Stimulated activated CD8-positive, alpha-beta memory T cell treated with anti-CD3 and anti-CD28 coated beads, Interleukin-4, amount 100 ng/mL, for 4 hours (primary cell): ENCODE measurements around the gene CCDC60.

Experiments
- DNase-seq, 2 donors: peaks; one replicate each; pipeline ENCODE4 v3.0.0-alpha.2; 2020; ENCODE audit warnings: low read depth in 2 of 2, low spot score in 1 of 2

Gene CCDC60

DNA sequence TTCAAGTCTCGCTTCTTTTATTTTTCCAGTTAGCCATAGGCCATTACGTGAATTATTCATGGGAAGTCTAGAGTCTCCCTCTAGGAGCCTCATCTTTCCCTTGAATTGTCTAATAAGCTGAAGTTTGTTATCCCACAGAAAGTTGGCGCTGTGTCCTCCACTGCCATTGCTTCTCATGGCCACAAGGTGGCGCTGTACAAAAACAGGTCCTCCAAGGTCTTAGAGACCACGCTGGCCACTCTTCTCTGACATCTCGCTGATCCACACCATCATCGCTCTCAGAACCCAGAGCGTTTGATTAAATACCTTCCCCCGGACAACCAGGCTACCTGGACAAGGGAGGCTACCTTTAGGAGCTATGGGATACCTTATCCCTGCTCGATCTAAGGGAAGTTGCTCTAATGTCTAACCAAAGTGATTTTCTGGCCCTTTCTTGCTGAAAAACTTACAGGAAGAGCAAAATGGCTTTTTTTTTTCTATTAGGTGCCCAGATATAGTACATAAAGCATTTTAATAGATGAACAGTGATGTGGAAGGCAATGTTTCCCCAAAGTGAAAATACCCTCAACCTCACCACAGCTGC is 110.0 kb downstream of the CCDC60 start:
- no peak for DNase-seq

- DNase-seq: no peak
These were observed 111.9 kb downstream of the CCDC60 start for GRCh38 chr12:119446459-119446858.

DNA sequence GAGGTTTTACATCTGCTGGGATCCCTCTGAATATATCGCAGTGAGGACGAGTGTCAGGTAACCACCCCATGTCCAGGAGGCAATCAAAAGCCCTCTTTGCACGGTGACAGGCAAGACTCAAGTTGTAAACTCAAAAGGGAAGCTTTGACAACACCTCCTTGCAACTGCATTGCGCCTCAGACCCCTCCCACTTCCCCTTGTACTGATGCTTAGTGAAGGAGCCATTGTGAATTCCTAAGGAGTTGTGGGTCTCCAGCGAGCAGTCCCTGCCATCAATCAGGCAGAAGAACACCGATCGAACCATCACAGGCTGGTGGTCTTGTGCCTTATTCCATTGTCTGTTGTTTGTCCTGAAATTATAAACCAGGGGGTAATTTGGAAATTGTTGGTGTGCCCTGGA is 112.6 kb downstream of the CCDC60 start:
- DNase-seq: no peak

DNA sequence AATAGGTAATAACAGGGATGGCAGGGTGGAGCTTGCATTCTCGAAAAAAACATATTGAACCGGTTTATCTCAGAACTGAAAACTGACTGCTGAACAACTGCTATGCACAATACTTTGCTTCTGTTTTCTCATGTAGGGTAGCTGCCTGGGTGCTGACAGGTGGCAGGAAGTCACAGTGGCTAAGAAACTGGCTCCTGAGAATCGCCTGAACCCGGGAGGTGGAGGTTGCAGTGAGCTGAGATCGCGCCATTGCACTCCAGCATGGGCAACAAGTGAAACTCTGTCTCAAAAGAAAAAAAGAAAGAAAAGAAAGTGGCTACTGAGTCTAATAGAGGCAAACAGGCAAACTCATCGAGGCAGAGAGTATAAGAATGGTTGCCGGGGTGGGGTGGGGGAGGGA is 113.1 kb downstream of the CCDC60 start:
- DNase-seq: no peak

GRCh38 chr12:119448611-119449131 is 114.1 kb downstream of the CCDC60 start:
- no peak for DNase-seq

GRCh38 chr12:119450771-119451170 is 116.2 kb downstream of the CCDC60 start:
- DNase-seq: no peak

GRCh38 chr12:119456824-119457223 is 122.3 kb downstream of the CCDC60 start:
- no peak for DNase-seq

DNA sequence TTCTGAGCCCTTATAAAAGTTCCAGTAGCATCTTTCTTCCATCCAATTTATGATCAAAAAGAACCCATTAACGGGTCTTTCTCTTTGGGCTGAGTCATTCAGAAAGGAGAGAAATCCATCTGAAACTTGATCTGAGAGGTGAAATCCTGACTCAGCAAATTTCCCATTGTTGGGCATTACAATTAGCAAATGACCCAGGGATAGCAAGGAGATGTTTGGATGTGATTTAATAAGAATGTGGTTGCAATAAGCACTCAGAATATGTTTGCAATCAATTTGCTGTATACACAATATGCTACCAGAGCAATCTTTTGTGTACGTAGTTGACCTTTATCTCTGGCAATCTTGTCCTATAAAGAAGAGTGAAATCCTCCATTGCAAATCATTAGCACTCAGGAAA is 122.7 kb downstream of the CCDC60 start:
- no peak for DNase-seq

DNA sequence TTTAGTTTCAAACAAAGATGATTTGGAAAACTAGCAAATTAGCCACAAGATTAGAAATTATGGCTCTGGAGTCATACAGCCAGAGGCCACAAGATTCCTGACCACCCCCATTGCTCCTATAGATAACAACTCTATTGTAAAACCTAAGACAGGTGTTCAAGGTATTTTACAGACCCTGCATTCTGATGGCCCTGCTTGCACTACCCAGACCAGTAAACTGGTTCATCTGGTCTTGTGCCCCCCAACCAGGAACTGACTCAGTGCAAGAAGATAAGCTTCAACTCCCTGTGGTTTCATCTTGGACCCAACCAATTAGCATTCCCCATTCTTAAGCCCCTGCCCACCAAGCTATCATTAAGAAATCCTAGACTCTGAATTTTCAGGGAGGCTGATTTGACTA is 125.0 kb downstream of the CCDC60 start:
- DNase-seq: no peak

DNA sequence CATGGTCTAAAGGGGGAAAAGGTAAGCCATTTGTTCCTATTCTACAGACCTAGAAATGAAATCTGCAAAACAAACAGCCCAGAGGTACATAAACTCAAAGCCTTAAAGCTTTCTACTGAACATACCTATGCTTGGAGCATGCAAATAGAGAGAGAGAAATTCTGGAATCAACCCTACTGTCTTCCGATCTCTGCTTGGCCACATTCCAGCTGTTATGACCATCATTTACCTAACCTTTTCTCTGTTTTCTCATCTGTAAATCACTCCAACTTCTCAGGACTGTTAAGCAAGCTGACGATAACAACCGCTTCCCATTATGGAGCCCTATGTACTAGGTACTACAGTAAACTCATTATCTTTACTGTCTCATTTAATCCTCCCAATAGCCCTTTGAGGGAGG is 126.3 kb downstream of the CCDC60 start:
- no peak for DNase-seq

DNA sequence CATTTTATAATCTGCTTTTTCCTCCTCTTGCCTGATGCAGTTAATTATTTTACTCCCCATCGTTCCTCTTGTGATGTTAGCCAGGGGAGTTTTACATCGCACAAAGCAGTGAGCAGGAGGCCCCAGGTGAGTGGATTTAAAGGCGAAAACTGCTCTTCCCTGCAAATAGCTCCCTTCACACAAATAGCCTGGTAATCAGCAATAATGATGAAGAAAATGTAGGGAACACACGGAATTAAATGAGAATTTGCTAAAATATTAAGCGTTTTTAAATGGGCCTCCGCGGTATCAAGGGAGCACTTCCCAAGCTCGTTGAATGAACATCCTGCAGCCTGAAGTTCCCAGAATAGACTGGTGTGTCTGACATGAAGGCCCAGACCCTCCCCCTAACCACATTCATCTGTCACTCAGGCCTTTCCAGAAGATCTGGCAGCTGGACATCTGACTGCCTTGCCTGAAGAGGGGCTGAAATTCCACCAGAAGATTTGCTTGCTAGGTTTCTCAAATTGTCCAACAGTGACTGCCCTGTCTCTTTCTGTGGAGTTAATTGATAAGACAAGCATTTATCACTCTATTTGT is 127.2 kb downstream of the CCDC60 start:
- DNase-seq: no peak

DNA sequence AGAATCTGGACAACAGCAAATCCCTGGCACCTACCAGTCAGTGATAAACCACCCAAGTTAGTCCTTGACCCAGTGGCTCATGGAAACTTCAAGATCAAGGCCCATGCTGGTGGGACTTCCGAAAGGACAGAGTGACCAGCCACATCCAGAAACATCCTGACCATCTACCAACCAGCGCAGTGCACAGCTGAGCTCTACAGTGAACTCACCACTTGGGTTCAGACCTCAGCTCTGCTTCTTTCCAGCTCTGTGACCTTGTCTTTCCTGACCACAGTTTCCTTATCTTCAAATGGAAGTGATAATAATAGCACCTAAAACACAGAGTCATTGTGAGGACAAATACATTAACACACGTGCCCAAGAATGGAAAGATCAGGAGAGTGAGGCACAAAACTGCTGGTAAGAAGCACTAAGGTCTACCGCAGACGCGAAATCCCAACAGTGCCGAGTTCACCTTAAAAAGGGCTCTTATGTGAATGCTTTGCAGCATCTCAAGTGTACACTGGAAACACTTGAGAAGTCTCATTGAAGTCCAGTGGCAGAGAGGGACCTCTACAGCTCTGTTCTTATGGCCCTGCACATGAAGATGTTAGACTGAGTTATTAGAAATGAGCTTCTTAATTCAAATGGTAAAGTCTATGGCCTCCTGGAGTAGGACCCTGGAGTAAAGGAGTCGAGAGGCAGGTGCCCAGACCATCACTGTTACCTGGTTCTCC is 128.8 kb downstream of the CCDC60 start:
- no peak for DNase-seq

GRCh38 chr12:119468296-119468695 is 133.8 kb downstream of the CCDC60 start:
- DNase-seq: no peak

GRCh38 chr12:119475650-119476049 is 141.1 kb downstream of the CCDC60 start:
- no peak for DNase-seq

- DNase-seq: no peak
These were observed 142.4 kb downstream of the CCDC60 start for GRCh38 chr12:119476951-119477350.

- DNase-seq: no peak
These were observed 144.6 kb downstream of the CCDC60 start for GRCh38 chr12:119479121-119479561.

GRCh38 chr12:119480551-119480950 is 146.0 kb downstream of the CCDC60 start:
- DNase-seq: no peak

DNA sequence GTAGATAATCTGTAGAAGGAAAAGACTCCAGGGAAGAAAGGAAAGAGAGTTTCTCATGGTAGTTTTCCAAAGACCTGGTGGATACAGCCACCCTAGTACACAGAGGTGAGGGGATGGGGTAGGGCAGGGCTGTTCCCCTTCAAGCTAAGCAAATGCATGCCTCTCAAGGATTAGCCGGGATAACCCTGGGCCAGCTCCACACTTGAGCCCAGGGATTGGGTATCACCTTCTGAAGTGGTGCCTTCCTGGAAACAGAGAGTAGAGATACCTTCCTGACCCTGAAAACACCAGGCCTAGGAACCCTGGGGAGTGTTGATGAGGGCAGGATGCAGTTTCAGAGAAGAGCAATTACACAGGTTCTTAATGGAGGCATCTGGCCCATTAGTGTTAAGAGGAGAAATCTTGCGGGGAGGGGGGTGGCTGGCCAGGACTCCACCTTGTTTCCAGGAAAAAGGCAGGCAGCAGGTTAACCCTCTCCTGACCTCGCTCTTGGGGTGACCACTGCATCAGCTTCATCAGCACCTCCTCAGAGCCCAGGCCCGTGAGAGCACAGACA is 152.1 kb downstream of the CCDC60 start:
- DNase-seq: no peak

- DNase-seq: no peak
These were observed 157.3 kb downstream of the CCDC60 start for GRCh38 chr12:119491814-119492213.

- no peak for DNase-seq
These were observed 165.7 kb downstream of the CCDC60 start for GRCh38 chr12:119500209-119500608.

DNA sequence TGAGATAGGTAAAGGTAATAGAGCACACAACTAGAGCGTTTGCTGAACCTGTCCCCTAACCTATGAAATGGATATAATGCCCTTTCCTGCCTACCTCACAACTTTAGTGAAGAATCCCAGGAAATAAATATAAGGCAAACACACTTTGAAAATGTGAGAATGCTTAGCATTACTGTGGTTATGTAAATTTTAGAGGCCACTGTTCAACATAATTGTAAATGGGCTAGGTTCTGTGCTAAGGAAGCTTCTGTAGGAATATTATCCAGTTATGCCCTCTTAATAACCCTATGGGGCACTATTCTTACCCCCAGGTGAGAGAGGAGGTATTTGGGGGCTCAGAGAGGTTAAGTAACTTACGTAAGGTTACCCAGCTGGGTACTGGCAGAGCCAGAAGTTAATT is 166.5 kb downstream of the CCDC60 start:
- DNase-seq: no peak

GRCh38 chr12:119505001-119505400 is 170.5 kb downstream of the CCDC60 start:
- DNase-seq: no peak
